Progenitor cell of endocrine pancreas (in vitro differentiated cells): ENCODE results near the gene PHF10. TPM values are rescaled to one million over a fixed set of nuclear protein-coding genes. Genes with fewer than 3 reads are reported as not detected.
A peak's percentile ranks its signal among the peaks of the same experiment; 100 is the strongest.

Experiments used
- DNase-seq: peaks from one replicate; pipeline ENCODE4 v3.0.0; 2021; ENCODE audit warnings: low spot score; ENCODE audit not compliant: unreplicated experiment
- H3K27ac Mint-ChIP-seq: 2 replicates; pipeline ENCODE4 v1.8.0; 2021; ENCODE audit warnings: mild to moderate bottlenecking, moderate library complexity, mixed read lengths
- H3K27me3 Mint-ChIP-seq: 2 replicates; pipeline ENCODE4 v1.8.0; 2021; ENCODE audit warnings: mixed read lengths
- H3K36me3 Mint-ChIP-seq: 2 replicates; pipeline ENCODE4 v1.8.0; 2022; ENCODE audit warnings: mixed read lengths; ENCODE audit not compliant: insufficient read depth
- H3K4me1 Mint-ChIP-seq: 2 replicates; pipeline ENCODE4 v1.8.0; 2021; ENCODE audit warnings: low read depth, mixed read lengths
- H3K4me3 Mint-ChIP-seq: 2 replicates; pipeline ENCODE4 v1.8.0; 2021; ENCODE audit warnings: low read depth, mild to moderate bottlenecking, moderate library complexity, mixed read lengths
- H3K9me3 Mint-ChIP-seq: 2 replicates; pipeline ENCODE4 v1.8.0; 2021; ENCODE audit warnings: low read depth, mixed read lengths
- total RNA-seq: library from RNA; stranded (reverse); gene quantifications from 2 replicates; pipeline ENCODE4 v1.2.1, GENCODE V29; 2021
- TF ChIP-seq, protein P1 (sequence below): fragments of 200-600 bp; sonication (generic); IDR thresholded peaks from one replicate; pipeline ENCODE4 v1.5.0; 2021; ENCODE audit warnings: antibody characterized with exemption, mild to moderate bottlenecking; ENCODE audit not compliant: unreplicated experiment

Gene PHF10
- total RNA-seq, 1 donor from 2014 or later, result 105 TPM

DNA sequence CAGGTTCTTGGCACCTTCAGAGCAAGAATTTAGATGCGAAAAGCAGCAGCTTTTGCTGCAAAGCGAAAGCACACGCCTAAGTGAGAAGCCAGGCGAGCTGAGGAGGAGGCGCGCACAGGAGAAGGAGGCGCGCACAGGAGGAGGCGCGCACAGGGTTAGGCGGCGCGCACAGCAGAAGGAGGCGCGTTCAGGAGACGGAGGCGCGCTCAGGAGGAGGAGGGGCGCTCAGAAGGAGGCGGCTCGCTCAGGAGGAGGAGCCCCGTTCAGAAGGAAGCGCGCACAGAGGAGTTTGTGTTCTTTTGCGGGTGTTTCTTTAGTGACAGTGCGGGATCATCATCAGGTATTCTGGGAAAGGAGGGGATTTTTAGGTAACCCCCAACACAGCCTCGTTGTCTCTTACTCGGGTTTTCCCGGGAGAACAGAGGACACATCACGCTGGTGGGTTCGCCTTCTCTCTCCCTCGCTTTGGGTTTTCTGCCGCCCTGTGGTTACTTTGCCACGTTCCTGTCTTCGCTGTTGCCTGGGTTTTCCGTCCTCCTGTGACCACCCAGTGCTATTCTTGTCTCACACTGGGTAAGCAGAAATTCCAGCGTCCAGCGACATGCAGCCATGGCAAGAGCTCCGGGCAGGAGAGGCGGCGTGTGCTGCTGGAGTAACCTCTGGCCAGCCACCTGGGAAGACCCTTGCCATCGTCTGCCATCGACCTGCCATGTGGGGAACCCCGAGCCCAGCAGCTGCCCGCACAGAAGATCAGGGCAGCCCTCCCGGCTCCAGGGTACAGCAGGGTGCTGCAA lies 69.5 kb downstream of the PHF10 start:
- TF ChIP-seq, protein P1, sequence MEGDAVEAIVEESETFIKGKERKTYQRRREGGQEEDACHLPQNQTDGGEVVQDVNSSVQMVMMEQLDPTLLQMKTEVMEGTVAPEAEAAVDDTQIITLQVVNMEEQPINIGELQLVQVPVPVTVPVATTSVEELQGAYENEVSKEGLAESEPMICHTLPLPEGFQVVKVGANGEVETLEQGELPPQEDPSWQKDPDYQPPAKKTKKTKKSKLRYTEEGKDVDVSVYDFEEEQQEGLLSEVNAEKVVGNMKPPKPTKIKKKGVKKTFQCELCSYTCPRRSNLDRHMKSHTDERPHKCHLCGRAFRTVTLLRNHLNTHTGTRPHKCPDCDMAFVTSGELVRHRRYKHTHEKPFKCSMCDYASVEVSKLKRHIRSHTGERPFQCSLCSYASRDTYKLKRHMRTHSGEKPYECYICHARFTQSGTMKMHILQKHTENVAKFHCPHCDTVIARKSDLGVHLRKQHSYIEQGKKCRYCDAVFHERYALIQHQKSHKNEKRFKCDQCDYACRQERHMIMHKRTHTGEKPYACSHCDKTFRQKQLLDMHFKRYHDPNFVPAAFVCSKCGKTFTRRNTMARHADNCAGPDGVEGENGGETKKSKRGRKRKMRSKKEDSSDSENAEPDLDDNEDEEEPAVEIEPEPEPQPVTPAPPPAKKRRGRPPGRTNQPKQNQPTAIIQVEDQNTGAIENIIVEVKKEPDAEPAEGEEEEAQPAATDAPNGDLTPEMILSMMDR, result no peak
- Mint-ChIP-seq H3K4me3 (peak overlapping the region; percentile 78), H3K27me3 (no peaks in the 10 kb centered on the region), H3K4me1 (peaks cover 4% of the 10 kb centered on the region), H3K9me3 (no peaks in the 10 kb centered on the region), H3K27ac (peak overlapping the region; percentile 78), H3K36me3 (peaks cover 25% of the 10 kb centered on the region)
- DNase-seq, result peak; percentile 23

Other genes with a start within 250 kb of the PHF10 start
- gene WDR27, start 22.5 kb downstream of the PHF10 start, total RNA-seq, result 118 and 123 TPM in 2 replicates
- 25.3 and 25.8 TPM in 2 replicates for gene C6orf120, start 22.4 kb downstream of the PHF10 start, total RNA-seq
- gene DYNLT2, start 27.1 kb upstream of the PHF10 start, total RNA-seq, result 1.6 and 1.8 TPM in 2 replicates
- gene ERMARD, start 27.1 kb upstream of the PHF10 start, total RNA-seq, result 30.3 and 33.4 TPM in 2 replicates